Ovary (tissue), 3 donors: ENCODE results near the gene CCT5.

Experiments used
- CTCF ChIP-seq, 3 donors: fragments of 450-650 bp in 2 of 3; fragments of 200-600 bp in 1 of 3; IDR thresholded peaks; one replicate each; pipeline versions ENCODE4 v1.5.1 to v1.8.0; 2016 to 2022; ENCODE audit warnings: antibody characterized with exemption in 3 of 3, mild to moderate bottlenecking in 1 of 3
- EP300 ChIP-seq: sonication (generic); formaldehyde crosslinking; IDR thresholded peaks from one replicate; pipeline ENCODE4 v1.6.1; 2017; ENCODE audit warnings: antibody characterized with exemption
- POLR2A ChIP-seq: fragments of 450-650 bp; IDR thresholded peaks from one replicate; pipeline ENCODE4 v1.6.1; 2017; ENCODE audit warnings: antibody characterized with exemption, mild to moderate bottlenecking, moderate library complexity
- donor health status: DM: no; HTN: no; CAD: no.

- TF ChIP-seq CTCF (IDR thresholded peaks at IDR 0.05) (no peak), POLR2A (no peak), EP300 (no peak)
These were observed 11.0 kb downstream of the CCT5 start for GRCh38 chr5:10261065-10261464.
